ENCODE data around the gene ACBD6. TPM values are rescaled to one million over a fixed set of nuclear protein-coding genes. Genes with fewer than 3 reads are reported as not detected.

ACBD6 gene
- polyA plus RNA-seq, 3 donors, result 67.7 to 80.2 (median 75.3) TPM

DNA sequence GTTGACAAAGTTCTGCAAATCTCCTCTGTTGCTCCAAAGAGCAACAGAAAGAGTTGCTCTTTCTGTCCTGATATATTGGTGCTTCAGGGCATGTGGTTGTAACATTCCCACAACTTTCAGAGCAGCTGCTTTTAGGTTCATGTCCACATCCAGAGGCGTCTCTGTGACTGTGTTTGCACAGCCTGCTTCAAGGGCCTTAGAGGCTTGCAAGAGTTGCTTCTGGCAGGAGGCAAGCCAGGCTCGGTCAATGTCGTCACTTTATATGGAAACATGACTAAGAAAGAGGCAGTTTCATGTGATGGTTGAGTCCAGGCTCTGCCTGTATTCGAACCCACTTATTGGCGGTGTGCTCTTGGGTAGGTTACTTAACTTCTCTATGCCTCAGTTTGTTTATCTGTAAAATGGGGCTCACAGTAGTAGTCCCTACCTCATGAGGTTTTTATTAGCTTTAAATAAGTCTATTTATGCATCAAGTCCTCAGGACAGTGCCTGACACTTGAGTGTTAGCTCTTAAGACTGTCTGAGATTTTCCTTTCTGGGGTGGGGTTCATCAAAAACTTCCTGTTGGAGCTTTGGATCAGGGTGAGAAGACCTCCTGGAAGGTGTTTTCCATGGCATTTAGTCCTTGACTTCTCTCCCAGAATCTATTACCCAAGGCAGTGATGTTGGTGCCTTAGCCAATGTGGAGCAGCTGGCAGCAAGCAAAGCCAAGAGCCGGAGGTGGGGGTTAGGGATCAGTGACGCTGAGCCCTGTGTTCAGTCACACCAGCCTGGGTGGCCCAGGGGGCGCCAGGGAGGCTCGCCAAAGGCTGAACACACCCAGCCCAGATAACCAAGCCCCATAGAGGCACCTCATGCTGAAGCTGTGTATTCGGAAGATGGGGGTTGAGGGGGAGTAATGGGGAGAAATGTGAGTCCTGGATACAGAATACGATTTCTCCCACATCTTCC lies 253.4 kb downstream of the ACBD6 start:
- no peak for DNase-seq (ENCODE audit: low read depth in 3 of 3, low spot score in 2 of 3)

DNA sequence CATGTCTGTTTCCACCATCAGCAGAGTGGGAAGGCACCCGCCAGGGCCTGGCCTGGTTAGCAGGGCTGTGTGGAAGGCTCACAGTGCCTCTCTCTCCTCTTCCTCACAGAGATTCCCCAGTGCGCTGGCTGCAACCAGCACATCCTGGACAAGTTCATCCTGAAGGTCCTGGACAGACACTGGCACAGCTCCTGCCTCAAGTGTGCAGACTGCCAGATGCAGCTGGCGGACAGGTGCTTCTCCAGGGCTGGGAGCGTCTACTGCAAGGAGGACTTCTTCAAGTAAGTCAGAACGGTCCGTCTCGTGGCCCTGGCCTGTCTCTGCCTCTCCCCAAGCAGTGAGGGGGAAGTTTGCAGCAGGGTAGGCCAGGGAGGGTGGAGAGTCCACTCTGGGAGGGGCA lies 254.2 kb downstream of the ACBD6 start:
- no peak for DNase-seq (ENCODE audit: low read depth in 3 of 3, low spot score in 2 of 3)

GRCh38 chr1:180247580-180247979 lies 254.8 kb downstream of the ACBD6 start:
- no peak for DNase-seq (ENCODE audit: low read depth in 3 of 3, low spot score in 2 of 3)

- DNase-seq (ENCODE audit: low read depth in 3 of 3, low spot score in 2 of 3), result no peak
Measured at GRCh38 chr1:180247061-180247460, 255.3 kb downstream of the ACBD6 start.

GRCh38 chr1:180246579-180246978 lies 255.8 kb downstream of the ACBD6 start:
- DNase-seq (ENCODE audit: low read depth in 3 of 3, low spot score in 2 of 3), result no peak

GRCh38 chr1:180244840-180245239 lies 257.5 kb downstream of the ACBD6 start:
- DNase-seq (ENCODE audit: low read depth in 3 of 3, low spot score in 2 of 3), result no peak

- DNase-seq (ENCODE audit: low read depth in 3 of 3, low spot score in 2 of 3), result no peak
Measured at GRCh38 chr1:180243517-180244221, 258.7 kb downstream of the ACBD6 start.

DNA sequence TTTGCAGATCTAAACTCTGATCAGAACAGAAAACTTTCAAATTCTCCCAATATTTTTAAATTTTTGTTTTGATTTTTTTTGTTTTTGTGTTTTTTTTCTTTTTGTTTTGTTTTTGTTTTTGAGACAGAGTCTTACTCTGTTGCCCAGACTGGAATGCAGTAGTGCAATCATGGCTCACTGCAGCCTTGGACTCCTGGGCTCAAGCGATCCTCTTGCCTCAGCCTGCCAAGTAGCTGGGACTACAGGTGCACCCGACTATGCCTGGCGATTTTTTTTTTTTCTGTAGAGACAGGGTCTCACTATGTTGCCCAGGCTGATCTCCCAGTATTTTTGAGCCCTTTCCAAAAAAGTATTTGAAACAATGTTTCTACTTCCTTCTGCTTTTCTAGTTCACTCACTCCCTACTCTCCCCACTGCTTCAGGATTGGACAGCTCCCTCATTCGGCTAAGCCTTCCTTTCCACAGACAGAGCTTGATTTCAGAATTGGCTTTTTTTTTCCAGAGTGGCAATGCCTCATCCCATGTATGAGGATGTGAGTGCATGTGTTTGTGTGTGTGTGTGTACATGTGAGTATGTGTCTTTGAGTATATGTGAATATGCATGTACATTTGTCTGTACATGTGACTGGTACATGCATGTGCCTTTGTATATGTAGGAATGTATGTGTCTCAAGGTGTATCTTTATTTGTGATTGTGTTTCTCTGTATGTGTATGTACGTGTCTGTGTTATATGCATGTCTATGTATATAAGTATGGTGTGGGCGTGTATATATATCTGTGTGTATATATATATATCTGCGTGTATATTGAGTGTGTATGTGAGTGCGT lies 260.4 kb downstream of the ACBD6 start:
- no peak for DNase-seq (ENCODE audit: low read depth in 3 of 3, low spot score in 2 of 3)

GRCh38 chr1:180239145-180240096 lies 263.0 kb downstream of the ACBD6 start:
- DNase-seq (ENCODE audit: low read depth in 3 of 3, low spot score in 2 of 3), result no peak

- no peak for DNase-seq (ENCODE audit: low read depth in 3 of 3, low spot score in 2 of 3)
Measured at GRCh38 chr1:180238675-180239074, 263.7 kb downstream of the ACBD6 start.

Other genes starting within 250 kb of the ACBD6 start
- gene OVAAL, start 56.4 kb upstream of the ACBD6 start, polyA plus RNA-seq (ENCODE audit: insufficient read length in 3 of 3), result not detected
- gene XPR1, start 129.4 kb upstream of the ACBD6 start, polyA plus RNA-seq (ENCODE audit: insufficient read length in 3 of 3), result 10 to 100 TPM; 36.6 to 40.1 (median 40.0) TPM

Measured in right renal cortex interstitium (tissue), 3 donors.